ENCODE data around the gene CD96. TPM values are rescaled to one million over a fixed set of nuclear protein-coding genes. Genes with fewer than 3 reads are reported as not detected.
A peak's percentile ranks its signal among the peaks of the same experiment; 100 is the strongest.

CD96 gene
- total RNA-seq, 1 experiment from 2014 or later, result not detected

GRCh38 chr3:111691293-111691909, 149.4 kb downstream of the CD96 start:
- H3K14ac ChIP-seq (ENCODE audit: insufficient read depth, low read length), result no peak overlapping the region
- H3K27ac ChIP-seq (ENCODE audit: insufficient read length, low read depth, low read length), result no peak overlapping the region
- TF ChIP-seq, protein P1, sequence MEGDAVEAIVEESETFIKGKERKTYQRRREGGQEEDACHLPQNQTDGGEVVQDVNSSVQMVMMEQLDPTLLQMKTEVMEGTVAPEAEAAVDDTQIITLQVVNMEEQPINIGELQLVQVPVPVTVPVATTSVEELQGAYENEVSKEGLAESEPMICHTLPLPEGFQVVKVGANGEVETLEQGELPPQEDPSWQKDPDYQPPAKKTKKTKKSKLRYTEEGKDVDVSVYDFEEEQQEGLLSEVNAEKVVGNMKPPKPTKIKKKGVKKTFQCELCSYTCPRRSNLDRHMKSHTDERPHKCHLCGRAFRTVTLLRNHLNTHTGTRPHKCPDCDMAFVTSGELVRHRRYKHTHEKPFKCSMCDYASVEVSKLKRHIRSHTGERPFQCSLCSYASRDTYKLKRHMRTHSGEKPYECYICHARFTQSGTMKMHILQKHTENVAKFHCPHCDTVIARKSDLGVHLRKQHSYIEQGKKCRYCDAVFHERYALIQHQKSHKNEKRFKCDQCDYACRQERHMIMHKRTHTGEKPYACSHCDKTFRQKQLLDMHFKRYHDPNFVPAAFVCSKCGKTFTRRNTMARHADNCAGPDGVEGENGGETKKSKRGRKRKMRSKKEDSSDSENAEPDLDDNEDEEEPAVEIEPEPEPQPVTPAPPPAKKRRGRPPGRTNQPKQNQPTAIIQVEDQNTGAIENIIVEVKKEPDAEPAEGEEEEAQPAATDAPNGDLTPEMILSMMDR (conservative IDR thresholded peaks at IDR 0.05), result peak; percentile 64; the same call in 2 of the 3 replicates
- H2AK5ac ChIP-seq (ENCODE audit: insufficient read length, low read length), result no peak overlapping the region
- no peak overlapping the region for H3K23ac ChIP-seq (ENCODE audit: insufficient read length, low read depth, low read length)
- H4K8ac ChIP-seq (replicated peaks; ENCODE audit: insufficient read length, low read depth, low read length), result no peak overlapping the region
- H3K27me3 Mint-ChIP-seq (ENCODE audit: low read depth), result no peaks in the 10 kb centered on the region
- no peak overlapping the region for H2BK12ac ChIP-seq (ENCODE audit: insufficient read length, low read depth, low read length)
- no peaks in the 10 kb centered on the region for H3K36me3 Mint-ChIP-seq (ENCODE audit: insufficient read depth in 1 of 3, low read depth in 3 of 3)
- no peak overlapping the region for H2AFZ ChIP-seq (ENCODE audit: low read length)
- no peak overlapping the region for H3K56ac ChIP-seq (ENCODE audit: insufficient read length, low read depth, low read length)
- H3K27me3 ChIP-seq (ENCODE audit: insufficient read depth, low read length), result no peaks in the 10 kb centered on the region
- H2BK5ac ChIP-seq (ENCODE audit: insufficient read length, low read length), result no peak overlapping the region
- no peaks in the 10 kb centered on the region for H3K9me3 ChIP-seq (ENCODE audit: control insufficient read depth, low read depth, low read length)
- no peak overlapping the region for H4K5ac ChIP-seq (ENCODE audit: insufficient read length, low read depth, low read length)
- no peak overlapping the region for H2BK120ac ChIP-seq (ENCODE audit: low read depth, low read length, poor library complexity, severe bottlenecking)
- WGBS (ENCODE audit: extremely low coverage, insufficient read length, low lambda C conversion rate), result no CpG with 5 or more reads among the region's 2 CpGs
- no peaks in the 10 kb centered on the region for H3K9me3 Mint-ChIP-seq
- no peak for DNase-seq
- H3K4me2 ChIP-seq (ENCODE audit: insufficient read depth, insufficient read length, low read length), result no peak overlapping the region
- no peak overlapping the region for H3K27ac Mint-ChIP-seq
- H3T11ph ChIP-seq (ENCODE audit: low read length), result no peak overlapping the region
- no peak overlapping the region for H4K91ac ChIP-seq (ENCODE audit: insufficient read length, low read depth, low read length)
- H3K23me2 ChIP-seq (ENCODE audit: insufficient read length, low read depth, low read length, poor library complexity, severe bottlenecking), result no peaks in the 10 kb centered on the region
- no peak overlapping the region for H2BK20ac ChIP-seq (ENCODE audit: low read depth, low read length, poor library complexity, severe bottlenecking)
- no peak overlapping the region for H3K4me3 Mint-ChIP-seq
- no peak overlapping the region for H3K18ac ChIP-seq (ENCODE audit: insufficient read length, low read depth, low read length)
- no peak overlapping the region for H3K9ac ChIP-seq (ENCODE audit: extremely low read depth, insufficient read length, low read length)
- H3K79me2 ChIP-seq (ENCODE audit: insufficient read depth, low read length), result no peaks in the 10 kb centered on the region
- no peaks in the 10 kb centered on the region for H4K20me1 ChIP-seq (ENCODE audit: control insufficient read depth, insufficient read depth, insufficient read length)
- H3K79me1 ChIP-seq (ENCODE audit: insufficient read depth, low read depth, low read length, poor library complexity, severe bottlenecking), result no peaks in the 10 kb centered on the region
- no peak overlapping the region for H2BK15ac ChIP-seq (ENCODE audit: low read depth, low read length)
- peaks cover 8% of the 10 kb centered on the region in 2 experiments; a peak in 3 of 4 replicates for H3K4me1 Mint-ChIP-seq
- H3K4me1 ChIP-seq (ENCODE audit: insufficient read depth, low read length), result no peaks in the 10 kb centered on the region
- H3K4ac ChIP-seq (ENCODE audit: low read depth, low read length), result no peak overlapping the region
